ENCODE measurements around the gene BCL2L1. TPM values are rescaled to one million over a fixed set of nuclear protein-coding genes. Genes with fewer than 3 reads are reported as not detected.

The BCL2L1 gene
- total RNA-seq, 4 donors from 2014 or later, result 89.0 to 112 (median 94.9) TPM

GRCh38 chr20:31666258-31667042 lies 56.2 kb downstream of the BCL2L1 start:
- TF ChIP-seq CTCF (IDR thresholded peaks at IDR 0.05; ENCODE audit: low read depth), result no peak

GRCh38 chr20:31665753-31666152 lies 56.9 kb downstream of the BCL2L1 start:
- TF ChIP-seq CTCF (IDR thresholded peaks at IDR 0.05; ENCODE audit: low read depth), result no peak

- no peak for TF ChIP-seq CTCF (IDR thresholded peaks at IDR 0.05; ENCODE audit: low read depth)
These were observed 57.8 kb downstream of the BCL2L1 start for GRCh38 chr20:31664696-31665354.

GRCh38 chr20:31663838-31664695 lies 58.6 kb downstream of the BCL2L1 start:
- no peak for TF ChIP-seq CTCF (IDR thresholded peaks at IDR 0.05; ENCODE audit: low read depth)

GRCh38 chr20:31663524-31663837 lies 59.2 kb downstream of the BCL2L1 start:
- no peak for TF ChIP-seq CTCF (IDR thresholded peaks at IDR 0.05; ENCODE audit: low read depth)

GRCh38 chr20:31662372-31662854 lies 60.3 kb downstream of the BCL2L1 start:
- no peak for TF ChIP-seq CTCF (IDR thresholded peaks at IDR 0.05; ENCODE audit: low read depth)

All from subcutaneous adipose tissue (tissue), 4 donors.